Activated T-cell treated with anti-CD3 and anti-CD28 coated beads, Interleukin-2, amount 50 U/mL, for 72 hours (primary cell): ENCODE data around the gene SRC. TPM values are rescaled to one million over a fixed set of nuclear protein-coding genes. Genes with fewer than 3 reads are reported as not detected.

Experiments
- ATAC-seq, 2 donors: fragments of 150-1000 bp; cut with Tn5 transposase; replicated peaks in 1 of 2; 2 replicates each; pipeline ENCODE4 v1.10.0; 2021; ENCODE audit warnings: moderate library complexity in 2 of 2, mild to moderate bottlenecking in 1 of 2
- DNase-seq, 2 donors: peaks; one replicate each; pipeline ENCODE4 v3.0.0; 2021 to 2022; ENCODE audit warnings: mixed read lengths in 1 of 2
- H3K27ac Mint-ChIP-seq: one replicate; pipeline ENCODE4 v1.8.0; 2022; ENCODE audit warnings: mild to moderate bottlenecking, moderate library complexity, mixed read lengths
- H3K27me3 Mint-ChIP-seq: one replicate; pipeline ENCODE4 v1.8.0; 2022; ENCODE audit warnings: low read depth, mixed read lengths
- H3K36me3 Mint-ChIP-seq, 2 donors: one replicate each; pipeline ENCODE4 v1.8.0; 2022; ENCODE audit warnings: mixed read lengths in 2 of 2, mild to moderate bottlenecking in 1 of 2; ENCODE audit not compliant: insufficient read depth in 2 of 2
- H3K4me1 Mint-ChIP-seq: one replicate; pipeline ENCODE4 v1.8.0; 2022; ENCODE audit warnings: low read depth, mixed read lengths
- H3K4me3 Mint-ChIP-seq, 2 donors: one replicate each; pipeline ENCODE4 v1.8.0; 2022; ENCODE audit warnings: mild to moderate bottlenecking in 2 of 2, mixed read lengths in 2 of 2, moderate library complexity in 2 of 2
- H3K9me3 Mint-ChIP-seq, 2 donors: one replicate each; pipeline ENCODE4 v1.8.0; 2022; ENCODE audit warnings: mixed read lengths in 2 of 2
- total RNA-seq, 2 donors: library from RNA; stranded (reverse); gene quantifications; one replicate each; pipeline ENCODE4 v1.2.3, GENCODE V29; 2022

The SRC gene
- total RNA-seq, 2 donors from 2014 or later = 5.1 to 6.2 TPM

DNA sequence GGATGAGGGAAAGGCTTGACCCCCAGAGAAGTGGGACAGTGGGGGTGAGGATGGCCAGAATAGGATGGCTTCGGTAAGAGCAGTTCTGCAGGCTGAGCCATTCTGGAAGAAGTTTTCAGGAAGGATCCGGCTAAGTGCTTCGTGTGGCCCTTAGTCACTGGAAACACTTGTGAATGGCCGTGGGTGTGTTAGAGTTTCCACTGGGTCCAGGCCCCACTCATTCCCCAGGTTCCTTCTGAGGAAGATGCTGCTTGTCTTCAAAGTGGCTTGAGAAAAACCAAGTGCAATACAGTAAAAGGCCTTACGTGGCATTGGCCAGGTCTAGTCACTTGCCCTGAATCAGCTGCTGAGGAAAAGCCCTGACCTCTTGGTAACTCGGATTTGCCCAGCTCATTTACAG is 28.6 kb upstream of the SRC start:
- Mint-ChIP-seq H3K27ac (no peak overlapping the region), H3K4me3 (no peak overlapping the region), H3K4me1 (peaks cover 32% of the 10 kb centered on the region), H3K27me3 (no peaks in the 10 kb centered on the region), H3K9me3 (no peaks in the 10 kb centered on the region), H3K36me3 (no peaks in the 10 kb centered on the region)
- ATAC-seq (no peak), DNase-seq (no peak)

GRCh38 chr20:37317994-37318640 is 27.8 kb upstream of the SRC start:
- H3K36me3 Mint-ChIP-seq = peaks cover 1 to 2% of the 10 kb centered on the region in 2 donors
- no peak overlapping the region for H3K27ac Mint-ChIP-seq
- H3K27me3 Mint-ChIP-seq = no peaks in the 10 kb centered on the region
- ATAC-seq = no peak
- DNase-seq = no peak
- H3K4me1 Mint-ChIP-seq = peaks cover 32% of the 10 kb centered on the region
- no peak overlapping the region for H3K4me3 Mint-ChIP-seq
- no peaks in the 10 kb centered on the region for H3K9me3 Mint-ChIP-seq

GRCh38 chr20:37319151-37319671 is 26.7 kb upstream of the SRC start:
- H3K27ac Mint-ChIP-seq = no peak overlapping the region
- no peak for ATAC-seq
- H3K9me3 Mint-ChIP-seq = no peaks in the 10 kb centered on the region
- no peaks in the 10 kb centered on the region for H3K27me3 Mint-ChIP-seq
- peaks cover 1 to 2% of the 10 kb centered on the region in 2 donors for H3K36me3 Mint-ChIP-seq
- no peak for DNase-seq
- H3K4me1 Mint-ChIP-seq = peaks cover 27% of the 10 kb centered on the region
- H3K4me3 Mint-ChIP-seq = no peak overlapping the region

DNA sequence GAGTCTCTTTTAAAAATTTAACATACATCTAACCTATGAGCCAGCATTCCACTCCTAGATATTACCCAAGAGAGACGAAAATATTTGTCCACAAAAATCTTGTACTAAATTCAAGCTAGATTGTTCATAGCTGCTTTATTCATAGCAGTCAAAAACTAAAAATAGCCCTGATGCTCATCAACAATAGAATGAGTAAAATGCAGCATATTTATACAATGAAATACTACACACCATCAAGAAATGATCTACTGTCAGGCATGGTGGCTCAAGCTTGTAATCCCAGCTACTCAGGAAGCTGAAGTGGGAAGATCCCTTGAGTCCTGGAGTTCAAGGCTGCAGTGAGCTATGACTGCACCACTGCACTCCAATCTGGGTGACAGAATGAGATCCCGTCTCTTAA is 22.0 kb upstream of the SRC start:
- ATAC-seq (no peak), DNase-seq (no peak)
- no peaks in the 10 kb centered on the region for H3K4me1 Mint-ChIP-seq
- H3K27ac Mint-ChIP-seq = no peak overlapping the region
- no peaks in the 10 kb centered on the region for H3K27me3 Mint-ChIP-seq
- no peaks in the 10 kb centered on the region for H3K9me3 Mint-ChIP-seq
- H3K4me3 Mint-ChIP-seq = no peak overlapping the region
- H3K36me3 Mint-ChIP-seq = peaks cover 1 to 2% of the 10 kb centered on the region in 2 donors

DNA sequence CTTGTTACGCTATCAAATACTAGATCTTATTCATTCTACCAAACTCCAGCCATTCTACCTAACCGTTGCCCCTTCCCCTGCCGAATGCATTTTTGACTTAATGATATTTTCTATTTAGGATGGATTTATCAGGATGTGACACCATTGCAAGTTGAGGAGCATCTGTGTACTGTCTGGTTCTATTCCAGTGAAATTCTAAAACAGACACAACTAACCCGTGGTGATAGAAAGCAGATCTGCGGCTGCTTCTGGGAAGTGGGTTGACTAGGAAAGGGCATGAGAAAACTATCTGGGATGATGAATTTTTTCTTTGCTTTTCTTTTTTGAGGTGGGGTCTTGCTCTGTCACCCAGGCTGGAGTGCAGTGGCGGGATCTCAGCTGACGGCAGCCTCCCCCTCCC is 20.7 kb upstream of the SRC start:
- DNase-seq (no peak), ATAC-seq (no peak)
- H3K27ac Mint-ChIP-seq = no peak overlapping the region
- no peaks in the 10 kb centered on the region for H3K4me1 Mint-ChIP-seq
- no peaks in the 10 kb centered on the region for H3K27me3 Mint-ChIP-seq
- no peaks in the 10 kb centered on the region for H3K9me3 Mint-ChIP-seq
- H3K36me3 Mint-ChIP-seq = peaks cover 1 to 2% of the 10 kb centered on the region in 2 donors
- no peak overlapping the region for H3K4me3 Mint-ChIP-seq

GRCh38 chr20:37326666-37327065 is 19.3 kb upstream of the SRC start:
- no peak for ATAC-seq
- no peak overlapping the region for H3K27ac Mint-ChIP-seq
- no peak overlapping the region for H3K4me3 Mint-ChIP-seq
- H3K4me1 Mint-ChIP-seq = no peaks in the 10 kb centered on the region
- no peaks in the 10 kb centered on the region for H3K9me3 Mint-ChIP-seq
- H3K36me3 Mint-ChIP-seq = peaks cover 1 to 2% of the 10 kb centered on the region in 2 donors
- no peaks in the 10 kb centered on the region for H3K27me3 Mint-ChIP-seq
- no peak for DNase-seq

GRCh38 chr20:37327748-37328147 is 18.2 kb upstream of the SRC start:
- no peak for ATAC-seq
- Mint-ChIP-seq H3K27me3 (no peaks in the 10 kb centered on the region), H3K27ac (no peak overlapping the region), H3K4me1 (no peaks in the 10 kb centered on the region), H3K4me3 (no peak overlapping the region), H3K9me3 (no peaks in the 10 kb centered on the region), H3K36me3 (peaks cover 1% of the 10 kb centered on the region in 2 donors)
- DNase-seq = no peak

GRCh38 chr20:37328149-37328945 is 17.6 kb upstream of the SRC start:
- Mint-ChIP-seq H3K4me1 (no peaks in the 10 kb centered on the region), H3K36me3 (no peaks in the 10 kb centered on the region), H3K4me3 (no peak overlapping the region), H3K27ac (no peak overlapping the region), H3K27me3 (no peaks in the 10 kb centered on the region), H3K9me3 (no peaks in the 10 kb centered on the region)
- DNase-seq = no peak
- ATAC-seq = no peak

GRCh38 chr20:37329481-37330165 is 16.3 kb upstream of the SRC start:
- Mint-ChIP-seq H3K4me1 (no peaks in the 10 kb centered on the region), H3K36me3 (no peaks in the 10 kb centered on the region), H3K27me3 (no peaks in the 10 kb centered on the region), H3K4me3 (no peak overlapping the region), H3K27ac (no peak overlapping the region), H3K9me3 (no peaks in the 10 kb centered on the region)
- DNase-seq (no peak), ATAC-seq (no peak)

DNA sequence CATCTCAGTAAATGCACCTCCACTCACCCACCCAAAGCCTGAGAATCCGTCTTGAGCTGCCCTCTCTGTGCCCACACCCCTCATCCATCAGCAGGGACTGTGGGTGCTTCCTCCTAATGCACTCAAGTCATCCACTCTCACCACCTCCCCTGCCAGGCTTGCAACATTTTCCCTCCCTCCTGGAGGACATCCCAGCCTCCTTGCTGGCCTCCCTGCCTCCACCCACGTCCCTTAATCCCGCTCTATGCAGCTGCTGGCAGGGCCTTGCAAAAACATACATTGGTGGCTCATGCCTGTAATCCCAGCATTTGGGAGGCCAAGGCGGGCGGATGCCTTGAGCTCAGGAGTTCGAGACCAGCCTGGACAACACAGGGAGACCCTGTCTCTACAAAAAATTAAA is 15.6 kb upstream of the SRC start:
- Mint-ChIP-seq H3K27ac (no peak overlapping the region), H3K4me3 (no peak overlapping the region), H3K27me3 (no peaks in the 10 kb centered on the region), H3K36me3 (no peaks in the 10 kb centered on the region), H3K9me3 (no peaks in the 10 kb centered on the region), H3K4me1 (peaks cover under 1% of the 10 kb centered on the region)
- ATAC-seq = no peak
- no peak for DNase-seq

GRCh38 chr20:37331060-37331857 is 14.7 kb upstream of the SRC start:
- H3K27ac Mint-ChIP-seq = no peak overlapping the region
- no peaks in the 10 kb centered on the region for H3K36me3 Mint-ChIP-seq
- no peaks in the 10 kb centered on the region for H3K27me3 Mint-ChIP-seq
- ATAC-seq = no peak
- no peaks in the 10 kb centered on the region for H3K9me3 Mint-ChIP-seq
- H3K4me3 Mint-ChIP-seq = no peak overlapping the region
- peaks cover 10% of the 10 kb centered on the region for H3K4me1 Mint-ChIP-seq
- no peak for DNase-seq

DNA sequence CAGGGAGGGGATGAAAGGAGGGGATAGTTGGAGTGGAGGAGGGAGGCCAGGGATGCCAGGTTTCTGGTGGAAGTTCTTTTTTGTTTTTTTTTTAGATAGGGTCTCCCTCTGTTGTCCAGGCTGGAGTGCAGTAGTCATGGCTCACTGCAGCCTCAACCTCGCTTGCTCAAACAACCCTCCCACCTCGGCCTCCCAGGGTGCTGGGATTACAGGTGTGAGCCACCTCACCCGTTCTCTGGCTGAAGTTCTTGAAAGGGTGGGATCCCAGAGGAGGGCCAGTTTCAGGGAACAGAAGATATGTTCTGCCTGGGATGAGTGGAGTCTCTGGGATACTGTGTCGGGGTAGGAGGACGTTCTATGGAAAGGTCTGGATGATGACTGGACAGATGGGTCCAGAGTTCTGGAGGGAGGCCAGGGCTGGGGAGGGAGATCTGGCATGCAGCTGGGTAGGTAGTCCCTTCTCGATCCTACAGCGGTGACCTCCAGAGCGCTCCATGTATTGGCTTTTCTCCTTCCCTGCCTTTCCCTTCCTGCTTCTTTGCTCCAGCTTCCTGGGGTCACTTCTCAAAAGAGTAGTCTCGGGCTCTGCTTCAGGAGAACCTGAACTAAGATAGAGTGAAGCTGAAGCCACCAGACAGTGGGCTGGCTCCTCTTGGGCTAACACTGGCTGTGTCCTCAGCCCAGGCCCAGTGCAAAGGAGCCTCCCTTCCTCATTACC is 12.7 kb upstream of the SRC start:
- DNase-seq (no peak), ATAC-seq (no peak)
- no peak overlapping the region for H3K27ac Mint-ChIP-seq
- H3K9me3 Mint-ChIP-seq = no peaks in the 10 kb centered on the region
- H3K36me3 Mint-ChIP-seq = no peaks in the 10 kb centered on the region
- H3K27me3 Mint-ChIP-seq = no peaks in the 10 kb centered on the region
- no peak overlapping the region for H3K4me3 Mint-ChIP-seq
- H3K4me1 Mint-ChIP-seq = peaks cover 22% of the 10 kb centered on the region
